H1 (cell line): ENCODE results near the gene GIT1.

ENCODE experiments used
- CBX8 ChIP-seq: fragments of 300-800, 300-1000 bp; sonication (generic); IDR thresholded peaks from 2 replicates; pipeline ENCODE4 v1.7.1; 2016; ENCODE audit warnings: low read depth, low read length, borderline replicate concordance
- CEBPB ChIP-seq: IDR thresholded peaks from 2 replicates; pipeline ENCODE4 v1.6.1; 2012; ENCODE audit warnings: low read depth, low read length
- EP300 ChIP-seq, 2 experiments: IDR thresholded peaks; 1 replicate in 1 of 2; 2 replicates in 1 of 2; pipeline ENCODE4 v1.6.1; 2011 to 2012; ENCODE audit warnings: low read depth in 2 of 2, low read length in 2 of 2, mild to moderate bottlenecking in 2 of 2, borderline replicate concordance in 1 of 2, inconsistent platforms in 1 of 2, moderate library complexity in 1 of 2
- POLR2AphosphoS5 ChIP-seq: IDR thresholded peaks from 2 replicates; pipeline ENCODE4 v1.6.1; 2011; ENCODE audit warnings: low read depth, low read length
- SIRT6 ChIP-seq: IDR thresholded peaks from one replicate; pipeline ENCODE4 v1.7.1; 2012; ENCODE audit warnings: low read length, inconsistent platforms
- TBP ChIP-seq: IDR thresholded peaks from 2 replicates; pipeline ENCODE4 v1.6.1; 2011; ENCODE audit warnings: low read depth, low read length, improper control_type of control experiment
- ZNF274 ChIP-seq: IDR thresholded peaks from 2 replicates; pipeline ENCODE4 v1.7.0; 2012; ENCODE audit warnings: low read length, borderline replicate concordance; ENCODE audit errors: extremely low read depth
- TF ChIP-seq, protein P1 (sequence below), 3 experiments: IDR thresholded peaks; 1 replicate in 2 of 3; 2 replicates in 1 of 3; pipeline versions ENCODE4 v1.5.1 to v1.6.1; 2011; ENCODE audit warnings: low read length in 3 of 3, mild to moderate bottlenecking in 3 of 3, inconsistent platforms in 2 of 3, low read depth in 1 of 3, moderate library complexity in 1 of 3; ENCODE audit not compliant: insufficient read depth in 1 of 3; ENCODE audit errors: control extremely low read depth in 1 of 3
- TF ChIP-seq, protein P2 (sequence below): IDR thresholded peaks from 2 replicates; pipeline ENCODE4 v1.6.1; 2011; ENCODE audit warnings: low read length, improper control_type of control experiment

DNA sequence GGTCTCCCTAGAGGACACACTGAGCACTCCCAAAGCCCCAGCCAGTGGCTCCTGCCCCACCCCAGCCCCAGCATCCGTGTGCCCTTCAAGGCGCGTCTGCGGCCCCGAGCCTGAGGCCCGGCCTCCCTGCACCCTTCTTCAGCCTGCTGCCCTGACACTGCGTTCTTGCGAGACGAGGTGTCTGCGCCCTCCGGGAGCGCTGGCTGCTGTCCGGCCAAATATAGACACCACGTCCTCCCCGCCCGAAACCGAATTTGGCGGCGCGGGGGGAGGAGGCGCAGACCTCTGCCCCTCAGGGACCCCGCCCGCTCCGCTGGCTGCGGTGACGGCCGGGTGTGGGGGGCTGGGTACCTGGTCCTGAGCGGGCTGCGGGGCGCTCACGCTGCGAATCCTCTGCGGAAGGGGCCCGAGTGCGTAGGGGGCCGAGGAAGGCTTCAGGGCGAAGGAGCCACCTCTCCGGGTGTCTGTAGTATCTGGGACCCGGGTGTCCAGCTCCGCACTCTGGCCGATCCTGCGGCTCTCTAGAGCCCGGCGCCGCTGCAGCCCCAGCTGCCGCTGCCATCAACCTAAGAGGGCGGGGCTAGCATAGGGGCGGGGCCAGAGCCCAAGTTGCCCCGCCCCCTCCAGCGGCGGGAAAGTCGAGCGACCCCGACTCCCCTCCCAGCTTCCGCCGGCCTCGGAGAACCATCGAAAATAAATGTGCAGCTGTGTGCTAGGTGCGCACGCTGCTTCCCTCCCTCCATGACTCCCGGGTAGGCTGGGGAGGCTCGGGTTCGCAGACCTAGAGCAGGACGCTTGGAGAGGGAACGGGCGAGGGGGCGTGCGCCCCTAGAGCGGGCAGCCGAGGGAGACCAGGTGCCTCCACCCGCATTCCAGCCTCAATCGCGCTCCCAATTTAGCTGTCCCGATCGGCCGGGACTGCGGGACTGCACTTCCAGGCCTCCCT, 33.2 kb upstream of the GIT1 start, which contains the start of gene CORO6:
- TF ChIP-seq, protein P1, sequence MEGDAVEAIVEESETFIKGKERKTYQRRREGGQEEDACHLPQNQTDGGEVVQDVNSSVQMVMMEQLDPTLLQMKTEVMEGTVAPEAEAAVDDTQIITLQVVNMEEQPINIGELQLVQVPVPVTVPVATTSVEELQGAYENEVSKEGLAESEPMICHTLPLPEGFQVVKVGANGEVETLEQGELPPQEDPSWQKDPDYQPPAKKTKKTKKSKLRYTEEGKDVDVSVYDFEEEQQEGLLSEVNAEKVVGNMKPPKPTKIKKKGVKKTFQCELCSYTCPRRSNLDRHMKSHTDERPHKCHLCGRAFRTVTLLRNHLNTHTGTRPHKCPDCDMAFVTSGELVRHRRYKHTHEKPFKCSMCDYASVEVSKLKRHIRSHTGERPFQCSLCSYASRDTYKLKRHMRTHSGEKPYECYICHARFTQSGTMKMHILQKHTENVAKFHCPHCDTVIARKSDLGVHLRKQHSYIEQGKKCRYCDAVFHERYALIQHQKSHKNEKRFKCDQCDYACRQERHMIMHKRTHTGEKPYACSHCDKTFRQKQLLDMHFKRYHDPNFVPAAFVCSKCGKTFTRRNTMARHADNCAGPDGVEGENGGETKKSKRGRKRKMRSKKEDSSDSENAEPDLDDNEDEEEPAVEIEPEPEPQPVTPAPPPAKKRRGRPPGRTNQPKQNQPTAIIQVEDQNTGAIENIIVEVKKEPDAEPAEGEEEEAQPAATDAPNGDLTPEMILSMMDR (IDR thresholded peaks at IDR 0.05; ENCODE audit: control extremely low read depth in 1 of 3, insufficient read depth in 1 of 3, low read depth in 1 of 3, low read length in 3 of 3), result no peak
- TF ChIP-seq CEBPB (no peak), TBP (peak; percentile 45; the same call in 1 of the 2 replicates), CBX8 (no peak), EP300 (IDR thresholded peaks at IDR 0.05; ENCODE audit: borderline replicate concordance in 1 of 2, low read depth in 2 of 2, low read length in 2 of 2) (no peak), SIRT6 (no peak), POLR2AphosphoS5 (peak; percentile 86), ZNF274 (no peak)
- TF ChIP-seq, protein P2, sequence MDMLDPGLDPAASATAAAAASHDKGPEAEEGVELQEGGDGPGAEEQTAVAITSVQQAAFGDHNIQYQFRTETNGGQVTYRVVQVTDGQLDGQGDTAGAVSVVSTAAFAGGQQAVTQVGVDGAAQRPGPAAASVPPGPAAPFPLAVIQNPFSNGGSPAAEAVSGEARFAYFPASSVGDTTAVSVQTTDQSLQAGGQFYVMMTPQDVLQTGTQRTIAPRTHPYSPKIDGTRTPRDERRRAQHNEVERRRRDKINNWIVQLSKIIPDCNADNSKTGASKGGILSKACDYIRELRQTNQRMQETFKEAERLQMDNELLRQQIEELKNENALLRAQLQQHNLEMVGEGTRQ, result no peak
